ENCODE data around the gene EFNA2.

EFNA2 gene

DNA sequence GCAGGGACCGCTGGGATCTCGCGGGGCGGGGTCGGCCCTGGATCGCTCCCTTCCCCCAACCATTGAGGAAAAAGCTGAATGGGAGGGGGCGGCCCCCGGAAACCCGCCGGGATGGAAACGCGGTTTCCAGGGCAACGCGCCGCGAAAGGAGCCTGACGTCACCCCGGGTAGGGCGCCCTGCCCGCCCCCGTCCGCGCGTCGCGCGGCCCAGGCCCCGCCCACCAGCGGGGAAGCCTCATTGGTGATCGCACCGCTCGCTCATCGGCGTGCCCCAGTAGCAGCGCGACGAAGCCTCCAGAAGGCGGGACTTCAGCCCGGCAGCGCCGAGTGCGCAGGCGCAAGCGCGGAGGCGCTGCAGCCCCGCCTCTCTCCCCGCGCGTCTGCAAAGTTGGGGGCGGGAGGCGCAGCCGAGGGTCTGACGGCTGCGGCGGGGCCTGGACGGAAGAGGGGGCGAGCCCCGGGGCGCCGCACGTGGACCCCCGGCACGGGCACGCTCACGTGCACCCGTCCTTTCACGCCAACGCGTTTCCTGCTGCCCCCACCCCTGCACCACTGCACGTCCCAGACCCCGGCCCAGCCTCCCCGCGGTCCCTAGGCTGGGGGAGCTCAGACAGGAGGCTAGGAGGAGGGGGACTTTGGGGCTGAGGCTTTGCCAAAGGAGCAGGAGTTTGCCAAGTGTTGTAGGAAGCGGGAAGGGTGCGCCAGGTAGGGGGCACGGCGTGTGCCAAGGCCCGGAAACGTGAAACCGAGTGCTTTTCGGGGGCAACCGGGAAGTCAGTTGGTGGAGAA is 24.7 kb upstream of the EFNA2 start:
- DNase-seq: peak; percentile 92

DNA sequence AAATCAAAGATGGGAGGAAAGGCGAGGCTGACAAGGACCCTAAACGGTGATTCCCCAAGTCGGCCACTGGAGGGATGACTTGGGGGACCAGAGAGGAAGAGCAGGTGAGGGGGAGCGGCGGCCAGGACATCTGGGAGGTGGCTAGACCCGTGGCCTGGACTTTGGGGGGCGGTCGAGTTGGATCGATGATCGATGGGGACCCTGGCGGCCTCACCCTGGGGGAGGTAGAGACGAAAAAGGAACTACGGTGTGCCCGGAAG is 24.2 kb upstream of the EFNA2 start:
- DNase-seq: no peak

- DNase-seq: peak; percentile 29
These were observed 23.7 kb upstream of the EFNA2 start for GRCh38 chr19:1261798-1262622.

GRCh38 chr19:1262623-1263123 is 23.0 kb upstream of the EFNA2 start:
- no peak for DNase-seq

DNA sequence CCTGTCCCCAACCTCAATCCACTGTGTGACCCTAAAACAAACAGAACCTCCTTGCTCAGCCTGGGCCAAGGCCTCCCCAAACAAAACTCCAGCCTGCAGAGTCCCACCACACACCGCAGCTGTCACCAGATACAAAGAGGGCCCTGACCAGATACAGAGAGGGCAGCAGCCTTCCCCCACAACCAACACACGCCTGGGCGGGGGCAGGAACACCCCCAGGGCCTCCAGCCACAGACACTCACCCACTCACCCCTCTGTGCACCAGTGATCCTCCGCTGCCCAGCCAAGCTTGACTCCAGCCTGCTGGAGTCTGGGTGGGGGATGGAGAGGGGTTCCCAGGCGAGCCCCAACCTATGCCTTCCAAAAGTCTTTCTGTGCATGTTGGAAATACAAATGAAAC is 22.5 kb upstream of the EFNA2 start:
- no peak for DNase-seq

DNA sequence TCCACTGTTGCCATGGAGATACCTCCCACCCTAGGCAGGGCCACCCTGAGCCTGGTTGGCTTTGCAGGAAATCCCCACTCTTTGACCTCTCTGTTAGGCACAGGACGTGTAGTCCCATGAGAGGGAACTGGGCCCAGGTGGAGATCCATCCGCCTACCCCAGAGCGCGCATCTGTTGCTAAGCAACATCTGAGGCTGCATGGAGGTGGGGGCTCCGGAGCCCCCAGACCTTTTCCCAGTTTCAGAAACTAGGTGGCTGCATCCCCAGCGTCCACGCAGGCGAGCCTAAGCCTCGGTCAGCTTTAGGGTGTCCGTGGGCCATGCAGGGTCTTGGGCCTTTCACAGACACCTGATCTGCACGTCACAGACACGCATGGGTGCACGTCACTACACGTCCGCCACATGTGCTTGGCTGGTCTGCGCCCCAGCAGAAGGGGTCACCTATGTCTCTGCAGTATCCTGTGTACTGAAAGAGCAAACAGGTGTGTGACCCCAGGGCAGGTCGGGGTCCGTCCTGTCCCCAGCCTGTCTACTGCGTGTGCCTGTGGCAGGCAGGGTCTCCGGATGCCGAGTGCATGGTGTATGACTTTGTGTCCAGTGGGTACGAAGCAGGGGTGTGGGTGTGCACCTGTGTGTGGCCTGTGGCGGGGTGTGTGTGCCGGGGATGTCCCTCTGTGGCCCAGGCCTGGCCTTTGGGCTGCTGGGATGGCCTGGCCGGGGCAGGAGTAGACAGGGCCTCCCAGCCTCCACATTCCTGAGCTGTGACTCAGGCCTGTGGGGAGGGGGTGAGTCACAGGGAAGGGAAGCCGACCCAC is 20.7 kb upstream of the EFNA2 start:
- DNase-seq: no peak

DNA sequence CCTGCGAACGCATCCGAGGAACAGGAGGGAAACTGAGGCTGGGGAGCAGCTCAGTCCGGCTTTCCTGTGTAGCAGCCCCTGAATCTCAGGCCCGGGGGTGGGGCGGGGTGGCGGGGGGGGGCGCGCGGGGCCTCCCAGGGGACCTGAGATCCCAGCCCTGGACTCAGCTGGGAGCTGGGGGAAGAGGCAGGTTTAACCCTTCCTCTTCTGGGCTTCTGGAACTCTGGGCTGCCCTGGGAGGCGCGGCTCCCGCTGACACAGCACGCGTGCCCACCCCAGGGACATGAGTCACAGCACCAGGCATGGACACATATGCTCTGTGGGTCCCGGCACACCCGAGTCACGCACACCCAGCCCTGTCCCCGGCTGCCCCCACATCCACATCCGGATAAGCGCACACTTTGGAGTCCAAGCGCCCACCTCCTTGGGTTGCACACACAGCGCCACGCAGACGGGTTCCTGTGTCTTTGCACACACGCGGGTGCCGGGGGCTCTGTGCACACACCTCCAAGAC is 20.0 kb upstream of the EFNA2 start:
- DNase-seq: peak; percentile 36

DNA sequence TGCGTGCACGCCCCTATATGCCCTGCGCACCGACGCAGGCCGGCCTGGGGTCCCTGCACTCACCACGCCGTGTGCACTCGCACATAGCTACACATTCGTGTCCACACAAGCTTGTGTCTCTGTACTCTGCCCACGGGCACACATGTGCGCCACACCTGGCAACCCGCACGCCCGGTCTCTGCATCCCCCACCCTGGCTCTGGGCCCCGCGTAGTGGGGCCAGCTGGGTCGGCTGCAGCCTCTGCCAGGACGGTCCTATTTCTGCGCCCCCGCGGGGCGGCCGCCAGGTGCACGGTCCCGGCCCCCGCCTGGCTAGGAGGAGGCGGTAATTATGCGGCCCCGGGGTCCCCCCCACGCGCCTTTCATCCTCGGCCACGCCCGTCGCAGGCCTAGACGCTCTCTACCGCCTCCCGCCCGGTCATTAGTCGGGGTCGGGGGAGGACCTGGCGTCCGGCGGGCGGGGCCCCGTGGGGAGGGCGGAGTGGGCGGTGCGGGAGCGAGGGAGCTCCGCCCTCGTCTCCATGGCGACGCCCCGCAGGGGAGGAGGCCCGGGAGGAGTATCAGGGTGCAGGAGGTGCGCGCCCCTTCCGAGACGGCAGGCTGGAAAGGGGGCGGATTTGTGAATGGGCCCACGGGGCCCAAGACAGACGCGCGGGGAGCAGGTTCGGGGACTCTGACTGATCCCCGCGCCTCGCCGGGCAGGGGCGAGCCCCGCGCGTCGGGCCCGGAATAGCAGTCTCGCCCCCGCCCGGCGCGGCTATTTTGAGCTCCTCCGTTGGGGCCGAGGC is 19.4 kb upstream of the EFNA2 start:
- peak; percentile 57 for DNase-seq

DNA sequence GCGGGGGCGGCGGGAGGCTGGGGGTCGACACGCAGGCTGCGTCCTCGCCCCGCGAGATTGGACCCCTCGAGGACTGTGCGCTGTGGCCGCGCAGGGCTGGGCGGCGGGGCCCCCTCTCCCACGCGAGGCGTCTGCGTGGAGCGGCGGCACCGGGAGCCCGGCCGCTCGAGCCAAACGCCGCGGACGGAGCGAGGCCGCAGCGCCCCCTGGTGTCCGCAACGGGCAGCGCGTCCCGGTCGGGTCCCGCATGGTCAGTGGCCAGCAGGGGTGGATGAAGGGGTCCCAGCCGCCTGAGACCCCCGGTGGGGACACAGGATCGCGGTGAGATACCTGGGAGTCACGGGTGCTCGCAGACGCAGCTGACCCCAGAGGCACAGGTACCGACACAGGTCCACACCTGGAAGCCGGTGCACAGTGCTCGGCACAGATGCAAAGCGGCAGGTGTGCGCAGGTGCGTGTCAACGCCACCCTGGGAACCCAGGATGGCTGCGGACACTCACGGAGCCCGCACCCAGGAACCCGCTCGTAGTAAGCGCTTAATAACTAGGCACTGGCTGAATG is 18.7 kb upstream of the EFNA2 start:
- DNase-seq: peak; percentile 37

- no peak for DNase-seq
These were observed 18.0 kb upstream of the EFNA2 start for GRCh38 chr19:1267477-1268225.

DNA sequence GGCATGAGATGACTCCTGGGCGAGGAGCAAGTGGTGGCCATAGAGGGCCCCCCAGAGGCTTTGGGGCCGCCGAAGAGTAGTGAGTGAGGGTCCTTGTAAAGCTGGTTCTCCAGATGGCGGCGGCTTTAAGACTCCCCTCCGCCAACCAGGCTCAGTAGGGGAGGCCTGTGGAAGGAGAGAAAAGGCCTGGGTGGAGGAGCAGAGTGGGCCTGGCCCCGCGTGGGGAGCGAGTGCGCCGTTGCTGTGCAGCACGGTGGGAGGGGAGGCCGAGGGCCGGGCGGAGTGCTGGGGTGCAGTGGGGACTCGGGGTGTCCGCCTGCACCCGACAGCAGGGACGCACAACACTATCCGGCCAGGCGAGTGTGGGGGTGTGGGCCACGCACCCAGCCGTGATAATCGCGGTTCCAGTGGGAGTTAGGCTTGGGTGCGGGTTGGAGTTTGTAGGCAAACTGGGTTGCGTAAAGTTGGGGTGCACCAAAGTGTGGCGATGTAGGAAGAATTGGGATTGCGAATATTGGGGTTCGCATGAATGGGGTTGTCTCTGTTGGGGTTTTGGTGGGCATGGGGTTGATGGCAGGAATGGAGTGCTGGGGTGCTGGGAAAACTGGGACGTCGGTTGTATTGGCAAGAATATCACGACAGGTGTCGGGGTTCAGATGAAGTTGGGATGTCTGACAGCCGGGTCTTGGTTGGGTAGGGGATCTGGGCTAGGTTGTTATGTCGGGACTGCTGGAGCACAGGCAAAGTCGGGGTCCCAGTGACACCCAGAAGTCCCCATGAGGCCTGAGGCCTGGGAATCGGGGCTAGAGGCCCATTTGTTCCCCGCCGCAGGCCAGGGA is 17.2 kb upstream of the EFNA2 start:
- DNase-seq: no peak

DNA sequence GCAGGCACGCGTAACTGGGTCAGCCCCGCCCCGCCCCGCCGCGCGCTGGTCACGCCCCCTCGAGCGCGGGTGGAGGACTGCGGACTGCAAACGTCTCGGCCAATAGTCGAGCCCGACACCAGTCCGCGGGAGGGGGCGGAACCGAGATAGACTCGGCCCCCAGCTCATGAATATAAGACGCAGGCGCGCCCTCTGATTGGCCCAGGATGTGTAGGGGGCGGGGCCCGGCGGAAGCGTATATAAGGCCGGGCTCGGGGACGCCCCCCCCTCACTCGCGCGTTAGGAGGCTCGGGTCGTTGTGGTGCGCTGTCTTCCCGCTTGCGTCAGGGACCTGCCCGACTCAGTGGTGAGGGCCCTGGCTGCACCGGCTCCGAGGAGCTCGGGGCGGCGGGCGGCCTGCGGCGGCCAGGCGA is 16.6 kb upstream of the EFNA2 start, which contains the start of gene CIRBP:
TSS of gene CIRBP (plus strand) at position 268 of the 413 bp plus-strand sequence. CDS start 1,602 bp downstream, outside the sequence.
- DNase-seq: peak; percentile 97

GRCh38 chr19:1269478-1270212 is 16.0 kb upstream of the EFNA2 start:
- DNase-seq: peak; percentile 81

- DNase-seq: no peak
These were observed 15.3 kb upstream of the EFNA2 start for GRCh38 chr19:1270213-1270853.

DNA sequence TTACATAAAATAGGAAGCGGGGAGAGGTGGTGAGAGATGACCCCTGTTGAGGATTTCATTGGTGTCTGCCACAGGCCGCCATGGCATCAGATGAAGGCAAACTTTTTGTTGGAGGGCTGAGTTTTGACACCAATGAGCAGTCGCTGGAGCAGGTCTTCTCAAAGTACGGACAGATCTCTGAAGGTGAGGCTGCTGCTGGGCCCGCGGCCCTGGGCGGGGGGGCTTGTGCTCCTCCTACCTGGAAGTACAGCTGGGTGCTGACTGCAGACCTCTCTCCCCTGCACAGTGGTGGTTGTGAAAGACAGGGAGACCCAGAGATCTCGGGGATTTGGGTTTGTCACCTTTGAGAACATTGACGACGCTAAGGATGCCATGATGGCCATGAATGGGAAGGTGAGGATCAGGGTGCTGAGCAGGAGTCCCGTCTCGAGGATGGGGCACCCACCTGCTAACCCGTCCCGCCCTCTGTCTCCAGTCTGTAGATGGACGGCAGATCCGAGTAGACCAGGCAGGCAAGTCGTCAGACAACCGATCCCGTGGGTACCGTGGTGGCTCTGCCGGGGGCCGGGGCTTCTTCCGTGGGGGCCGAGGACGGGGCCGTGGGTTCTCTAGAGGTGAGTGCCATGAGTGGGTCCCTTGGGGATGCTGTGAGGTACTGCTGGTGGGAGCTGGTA is 14.7 kb upstream of the EFNA2 start:
- DNase-seq: no peak

DNA sequence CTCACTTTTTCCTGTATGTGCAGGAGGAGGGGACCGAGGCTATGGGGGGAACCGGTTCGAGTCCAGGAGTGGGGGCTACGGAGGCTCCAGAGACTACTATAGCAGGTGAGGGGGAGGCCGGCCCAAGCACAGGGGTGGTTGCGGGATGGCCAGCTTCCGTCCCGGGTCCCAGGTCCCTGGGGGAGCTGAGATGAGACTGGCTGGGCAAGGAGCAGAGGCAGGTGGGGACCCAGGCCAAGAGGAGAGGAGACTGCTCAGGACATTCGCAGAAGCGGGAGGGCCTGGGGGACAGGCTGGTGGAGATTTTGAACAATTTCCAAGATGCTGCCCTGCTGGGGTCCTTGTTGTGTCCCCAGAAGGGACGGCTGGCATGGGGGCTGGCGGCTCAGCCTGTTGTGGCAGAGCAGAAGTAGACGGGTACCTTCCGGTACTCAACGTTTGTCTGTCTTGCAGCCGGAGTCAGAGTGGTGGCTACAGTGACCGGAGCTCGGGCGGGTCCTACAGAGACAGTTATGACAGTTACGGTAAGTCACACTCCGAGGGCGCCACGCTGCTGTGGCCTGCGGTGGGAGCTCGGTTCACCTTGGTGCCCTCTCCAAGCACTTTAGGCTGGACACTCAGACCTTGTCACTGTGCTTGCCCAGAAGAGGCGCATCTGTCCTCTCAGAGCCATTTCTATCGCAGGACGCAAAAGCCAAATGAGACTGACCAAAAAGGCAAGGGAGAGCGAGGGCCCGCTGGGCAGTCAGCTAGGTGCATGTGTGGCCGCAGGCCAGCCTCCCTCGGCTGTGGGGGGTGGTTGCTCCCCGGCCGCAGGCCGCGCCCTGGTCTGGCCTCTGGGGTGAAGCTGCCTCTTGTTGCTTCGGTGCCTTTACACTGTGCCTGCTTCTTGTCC is 13.9 kb upstream of the EFNA2 start:
- DNase-seq: no peak
